ENCODE data around the gene ROPN1L.
"Not testable (repeated sequence)": the region's sequence is repeated elsewhere in the genome, so short reads cannot be mapped to it uniquely, and the experiment has no call there.

Gene ROPN1L

DNA sequence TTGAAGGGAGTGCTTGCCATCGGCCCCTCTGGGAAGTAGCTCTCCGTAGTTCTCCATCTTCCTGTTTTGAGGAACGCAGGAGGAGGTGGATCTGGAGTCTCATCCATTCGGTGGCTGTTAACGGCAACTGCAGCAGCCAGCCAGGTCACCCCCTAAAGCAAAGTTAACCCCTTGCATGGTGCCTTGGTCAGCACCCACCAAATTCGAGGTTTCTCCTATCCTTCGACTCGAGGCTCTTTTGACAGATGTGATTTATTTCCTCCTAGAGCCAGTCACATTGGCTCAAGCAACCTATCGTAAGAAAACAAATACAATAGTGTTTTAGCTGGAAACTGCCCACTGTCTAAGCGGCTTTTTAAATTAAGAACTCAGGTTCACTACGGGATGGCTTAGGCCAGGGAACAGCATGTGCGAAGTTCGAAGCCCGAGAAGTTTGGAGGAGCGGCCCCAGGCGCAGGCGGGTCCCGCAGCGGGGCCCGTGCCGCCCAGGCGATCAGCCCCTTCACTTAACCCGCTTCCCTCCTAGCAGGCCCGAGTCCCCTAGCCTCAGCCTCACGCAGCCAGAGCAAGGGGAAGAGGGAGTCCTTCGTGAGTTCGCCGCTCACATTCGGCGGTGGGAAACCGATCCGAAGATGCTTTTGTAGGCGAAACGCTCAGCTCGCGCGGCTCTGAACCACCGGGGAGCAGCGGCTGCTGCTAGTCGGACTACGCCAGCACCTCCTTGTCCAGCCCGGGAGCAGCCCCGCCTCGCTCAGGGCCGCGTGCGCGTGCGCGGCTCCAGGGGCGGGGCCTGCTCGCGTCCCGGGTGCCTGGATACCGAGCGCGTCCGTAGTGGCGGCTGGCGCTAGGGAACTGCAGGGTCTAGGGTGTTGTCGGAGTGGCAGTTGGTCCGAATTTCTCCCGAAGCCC lies at the start of gene ROPN1L:
ROPN1L (plus strand) TSS at position 797 of the 909 bp plus-strand sequence. CDS start 289 bp downstream, outside the sequence.
- DNase-seq = peak; percentile 77

DNA sequence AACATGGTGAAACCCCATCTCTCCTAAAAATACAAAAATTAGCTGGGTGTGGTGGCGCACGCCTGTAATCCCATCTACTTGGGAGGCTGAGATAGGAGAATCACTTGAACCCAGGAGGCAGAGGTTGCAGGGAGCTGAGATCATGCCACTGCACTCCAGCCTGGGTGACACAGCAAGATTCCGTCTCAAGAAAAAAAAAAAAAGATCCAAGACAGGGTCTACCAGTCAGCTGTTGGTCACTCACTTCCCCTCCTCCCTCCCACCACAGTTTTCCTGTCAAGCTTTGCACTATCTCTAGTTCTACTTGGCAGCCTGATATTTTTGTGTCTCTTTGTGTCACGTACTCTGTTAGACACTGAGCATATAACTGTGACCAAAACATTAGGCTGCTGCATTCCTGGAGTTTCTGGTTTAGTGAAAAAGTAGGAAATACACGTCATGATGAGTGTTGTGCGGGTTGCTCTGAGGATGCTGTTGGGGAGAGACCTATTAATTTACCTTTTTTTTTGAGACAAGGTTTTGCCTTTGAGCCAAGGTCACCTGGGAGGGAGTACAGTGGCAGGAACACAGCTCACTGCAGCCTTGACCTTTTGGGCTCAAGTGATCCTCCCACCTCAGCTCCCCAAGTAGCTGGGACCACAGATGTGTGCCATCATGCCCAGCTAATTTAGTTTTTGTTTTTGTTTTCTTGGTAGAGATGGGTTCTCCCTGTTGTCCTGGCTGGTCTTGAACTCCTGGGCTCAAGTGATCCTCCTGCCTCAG lies 48.9 kb upstream of the ROPN1L start:
- DNase-seq = not testable (repeated sequence)

DNA sequence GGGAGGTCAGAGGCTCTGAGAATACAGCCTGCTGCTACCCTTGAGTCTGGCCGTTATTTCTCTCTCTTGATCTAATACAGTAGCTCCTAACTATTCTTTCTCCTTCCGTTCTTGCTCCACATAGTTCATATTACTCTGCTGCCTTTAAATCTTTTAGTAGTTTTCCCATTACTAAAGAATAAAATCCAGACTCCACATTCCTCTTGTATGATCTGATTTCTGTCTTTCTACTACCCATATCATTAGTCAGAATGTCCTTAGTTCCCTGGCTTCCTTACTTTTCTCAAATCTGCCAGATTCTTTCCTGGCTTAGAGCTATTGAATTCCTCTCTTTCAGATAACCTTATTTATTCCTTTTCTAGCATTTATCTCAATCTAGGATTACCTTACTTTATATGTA lies 48.2 kb upstream of the ROPN1L start:
- DNase-seq = no peak

DNA sequence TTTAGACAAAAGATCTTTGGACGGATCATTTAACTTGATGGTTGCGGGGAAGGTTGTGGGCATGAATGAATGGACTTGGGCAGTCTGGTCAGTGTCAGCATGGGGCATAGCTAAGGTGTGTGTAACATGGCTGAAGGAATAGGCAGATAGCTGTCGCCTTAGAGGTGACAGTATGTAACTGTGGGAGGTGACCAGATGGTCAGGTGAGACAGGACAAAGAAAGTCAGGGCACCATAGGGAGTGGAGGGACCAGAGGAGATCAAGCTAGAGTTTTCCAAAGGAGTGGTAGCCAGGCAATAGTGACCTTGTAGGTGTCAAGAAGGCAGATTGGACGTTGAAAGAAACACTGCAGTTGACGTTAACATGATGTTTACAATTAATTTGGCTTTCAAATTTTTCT lies 45.1 kb upstream of the ROPN1L start:
- DNase-seq = no peak

DNA sequence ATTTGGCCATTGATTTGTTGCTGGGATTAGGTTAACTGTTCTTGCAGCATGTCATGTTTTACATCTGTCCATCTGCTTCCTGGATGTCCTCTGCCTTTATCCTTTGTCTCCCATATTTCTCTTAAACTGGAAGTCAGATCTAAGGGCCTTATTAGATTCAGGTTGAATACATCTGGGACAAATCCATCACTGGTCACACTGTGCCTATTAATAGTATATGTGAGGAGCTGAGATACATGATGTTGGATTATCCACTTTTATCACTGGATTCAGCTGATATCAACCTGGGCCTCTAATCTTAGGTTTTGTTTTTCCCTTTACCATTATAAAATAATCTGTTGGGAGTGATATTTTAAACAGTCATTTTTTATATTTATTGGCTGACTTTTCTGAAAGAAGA lies 41.8 kb upstream of the ROPN1L start:
- no peak for DNase-seq

DNA sequence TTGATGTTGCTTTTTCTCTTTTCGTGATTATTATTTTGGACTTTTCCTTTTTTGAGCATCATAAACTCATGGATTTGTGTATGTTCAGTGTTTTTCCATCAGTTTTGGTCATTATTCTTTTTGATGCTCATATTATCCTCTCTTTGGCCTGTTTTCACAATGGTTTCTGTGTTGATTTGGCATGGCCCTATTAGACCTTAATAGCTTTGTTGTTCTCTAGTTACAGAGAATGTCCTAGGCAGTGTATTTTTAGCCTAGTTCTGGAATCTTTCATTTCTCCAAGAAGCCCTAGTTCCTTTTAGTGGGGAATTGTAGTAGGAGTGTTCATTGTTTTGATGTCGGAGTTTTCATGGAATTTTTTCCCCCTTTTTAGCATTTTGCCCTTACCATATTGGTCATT lies 41.3 kb upstream of the ROPN1L start:
- DNase-seq = no peak

DNA sequence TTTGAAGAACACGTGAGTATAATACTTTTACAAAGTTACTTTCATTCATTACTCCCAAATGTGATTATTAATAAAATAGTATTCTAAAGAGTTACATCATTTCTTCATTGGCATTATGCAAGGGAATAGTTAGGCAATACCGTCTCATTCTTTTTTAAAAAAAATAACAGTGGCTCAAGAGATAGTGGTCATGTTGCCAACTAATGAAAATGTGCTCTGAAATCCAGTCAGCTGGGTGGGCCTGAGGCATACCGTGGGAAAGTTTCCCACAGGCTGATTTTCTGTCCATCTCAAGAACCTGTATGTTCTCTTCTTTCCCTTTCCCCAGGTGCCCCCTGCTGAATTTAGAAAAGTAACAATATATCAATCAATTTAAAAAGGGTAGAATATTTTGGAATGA lies 40.8 kb upstream of the ROPN1L start:
- no peak for DNase-seq

DNA sequence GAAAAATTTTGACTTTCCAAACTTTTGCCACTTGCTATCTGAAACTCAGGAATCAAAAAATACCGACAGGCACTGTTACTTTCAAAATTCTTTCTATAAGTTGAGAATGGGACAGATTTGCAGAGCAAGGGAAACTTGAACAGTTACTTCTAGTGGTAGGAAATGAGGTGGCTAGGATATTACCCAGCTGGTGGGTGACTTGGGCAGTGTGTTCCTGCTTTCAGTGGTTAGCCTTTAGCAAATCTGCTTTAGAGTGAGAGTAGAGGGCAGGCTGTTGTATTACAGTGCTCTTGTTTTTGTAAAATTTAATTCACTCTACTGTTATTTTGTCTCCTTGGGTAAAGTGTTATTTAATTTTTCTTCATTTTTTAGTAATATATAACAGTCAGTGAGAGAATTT lies 40.2 kb upstream of the ROPN1L start:
- DNase-seq = no peak

DNA sequence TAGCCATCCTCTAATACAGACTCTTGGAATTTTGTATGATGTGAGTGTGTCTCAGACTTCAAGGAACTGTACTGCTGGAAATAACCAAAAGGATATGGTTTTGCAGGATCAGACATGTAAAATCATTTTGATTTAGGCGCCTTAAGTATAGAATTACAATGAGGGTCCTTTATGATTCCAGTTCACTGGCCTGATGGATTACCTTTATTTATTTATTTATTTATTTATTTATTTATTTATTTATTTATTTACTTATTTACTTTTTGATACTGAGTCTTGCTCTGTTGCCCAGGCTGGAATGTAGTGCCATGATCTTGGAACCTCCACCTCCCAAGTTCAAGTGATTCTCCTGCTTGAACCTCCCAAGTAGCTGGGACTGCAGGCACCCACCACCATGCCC lies 37.9 kb upstream of the ROPN1L start:
- DNase-seq = no peak

DNA sequence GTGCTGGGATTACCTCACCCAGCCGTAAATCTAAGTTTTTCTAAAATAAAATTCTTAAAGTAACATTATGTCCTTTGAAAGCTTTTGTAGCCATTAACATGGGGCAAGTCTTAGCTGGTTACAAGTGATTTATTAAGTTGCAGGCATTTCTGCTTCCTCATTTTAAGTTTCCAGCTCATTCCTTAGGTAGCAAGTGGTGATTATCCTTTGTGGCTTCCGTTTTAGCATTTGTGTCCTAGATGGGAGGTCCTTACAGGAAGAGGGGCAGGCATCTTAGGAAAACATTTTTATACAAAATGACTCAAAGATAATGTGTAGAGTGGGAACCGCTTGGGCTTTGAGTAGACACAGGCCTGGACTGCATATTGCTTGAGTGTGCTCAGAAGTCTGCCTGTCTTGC lies 35.0 kb upstream of the ROPN1L start:
- no peak for DNase-seq

DNA sequence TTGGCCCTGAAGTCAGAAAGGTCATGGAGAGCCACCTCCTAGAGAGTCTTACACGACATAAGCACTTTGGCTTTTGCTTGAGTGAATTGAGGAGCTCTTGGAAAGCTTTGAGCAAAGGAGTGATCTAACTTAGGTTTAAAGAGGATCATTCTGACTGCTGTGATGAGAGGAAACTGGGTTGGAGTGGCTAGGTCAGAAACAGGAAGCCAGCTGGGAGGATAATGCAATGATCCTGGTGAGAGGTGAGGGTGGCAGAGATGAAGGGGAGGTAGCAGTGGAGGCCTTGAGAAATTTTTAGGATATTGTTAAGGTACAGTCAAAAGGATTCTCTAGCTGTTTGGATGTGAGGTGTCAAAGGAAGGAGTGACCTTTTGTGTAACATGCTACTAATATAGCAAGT lies 32.2 kb upstream of the ROPN1L start:
- DNase-seq = no peak

DNA sequence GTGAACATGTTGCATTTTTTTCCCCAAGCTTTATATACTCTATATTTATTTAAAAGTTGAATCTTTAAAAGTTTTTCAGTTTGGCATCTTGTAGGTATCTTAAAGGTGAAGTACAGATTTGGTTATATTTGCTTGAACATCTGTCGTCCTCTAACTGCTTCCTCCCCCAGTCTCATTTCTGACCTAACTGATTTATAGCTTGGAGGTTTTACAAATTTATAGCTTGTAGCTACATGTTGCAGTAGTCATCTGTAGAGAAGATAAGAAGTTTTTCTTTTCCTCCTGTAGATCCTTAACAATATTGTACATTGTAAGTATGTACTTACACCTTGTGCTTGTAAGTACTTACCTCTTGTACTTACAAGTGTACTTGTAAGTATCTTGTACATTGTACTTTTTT lies 31.0 kb upstream of the ROPN1L start:
- no peak for DNase-seq

DNA sequence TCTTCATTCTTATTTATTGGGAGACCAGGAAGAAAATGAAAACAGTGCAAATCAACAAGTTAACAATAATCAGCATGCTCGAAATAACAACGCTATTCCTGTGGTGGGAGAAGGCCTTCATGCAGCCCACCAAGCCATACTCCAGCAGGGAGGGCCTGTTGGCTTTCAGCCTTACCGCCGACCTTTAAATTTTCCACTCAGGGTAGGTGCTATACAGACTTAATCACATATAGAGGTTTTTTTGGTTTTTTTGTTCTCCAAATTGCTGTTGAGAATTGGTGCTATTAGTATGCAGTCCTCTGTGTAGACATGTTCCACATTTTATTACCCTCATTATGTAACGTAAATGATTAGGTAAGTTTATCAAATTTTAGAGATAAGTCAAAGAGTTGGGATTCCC lies 30.3 kb upstream of the ROPN1L start:
- DNase-seq = no peak

DNA sequence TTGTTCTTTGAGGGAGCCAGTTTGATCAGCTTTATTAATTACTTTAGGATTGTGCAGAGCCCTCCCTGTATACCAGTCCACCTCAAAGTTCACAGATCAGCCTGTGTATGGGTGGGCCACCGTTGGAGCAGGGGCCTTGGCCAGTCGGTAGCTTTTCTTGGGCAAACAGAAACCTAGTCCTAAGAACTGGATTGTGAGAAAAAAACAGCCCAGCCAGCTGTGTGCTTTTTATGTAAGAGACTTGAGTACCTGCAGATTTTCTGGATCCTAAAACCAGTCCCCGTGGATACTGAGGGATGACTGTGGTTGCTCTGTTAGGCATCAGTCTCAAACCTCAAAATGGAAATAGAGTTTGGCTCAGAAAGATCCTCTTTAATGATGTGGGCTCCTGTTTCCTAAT lies 24.8 kb upstream of the ROPN1L start:
- no peak for DNase-seq

DNA sequence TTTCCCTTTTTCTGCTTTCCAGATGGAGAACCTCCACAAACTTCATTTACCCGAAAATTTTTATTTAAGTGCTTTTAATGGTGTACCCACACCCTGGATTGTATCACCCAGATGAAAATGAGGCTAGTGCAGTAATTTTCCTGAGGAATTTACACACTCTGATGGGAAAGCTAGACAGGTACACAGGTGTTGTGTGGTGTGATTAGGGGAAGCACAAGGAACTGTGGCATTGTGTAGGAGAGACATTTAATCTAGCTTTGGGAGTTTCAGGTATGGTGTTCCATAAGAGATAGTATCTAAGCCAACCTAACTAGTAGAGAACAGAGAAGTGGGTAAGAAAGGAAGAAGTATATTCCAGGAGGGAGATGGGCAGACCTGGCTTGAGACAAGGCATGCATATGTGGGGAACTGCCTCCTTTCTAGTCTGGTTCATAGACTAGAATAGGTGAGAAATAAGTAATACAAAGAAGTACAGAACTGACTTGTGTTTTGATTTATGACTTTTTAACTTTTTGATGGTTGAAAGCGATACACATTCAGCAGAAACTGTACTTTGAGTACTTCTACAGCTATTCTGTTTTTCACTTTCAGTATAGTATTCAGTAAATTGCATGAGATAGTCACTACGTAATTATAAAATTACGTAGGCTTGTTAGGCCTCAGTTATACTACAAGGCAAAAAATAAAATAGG lies 22.9 kb upstream of the ROPN1L start:
- no peak for DNase-seq

DNA sequence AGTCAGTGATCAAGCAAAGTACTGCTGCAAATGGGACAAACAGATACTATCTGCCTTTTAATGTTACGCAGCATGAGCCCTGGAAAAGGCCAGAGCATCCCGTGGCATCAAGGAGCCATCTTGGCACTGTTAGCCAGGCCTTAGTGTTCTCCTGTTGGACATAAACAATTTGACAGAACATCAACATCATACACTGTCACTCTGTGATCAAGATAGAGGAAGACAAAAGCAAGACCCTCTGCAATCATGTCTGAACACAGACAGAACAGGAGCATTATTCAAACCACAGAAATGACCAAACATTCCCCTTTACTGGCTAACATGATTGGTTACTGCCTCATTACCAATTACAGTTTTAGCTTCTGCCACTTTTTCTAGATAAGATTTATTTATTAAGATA lies 21.2 kb upstream of the ROPN1L start:
- DNase-seq = no peak

DNA sequence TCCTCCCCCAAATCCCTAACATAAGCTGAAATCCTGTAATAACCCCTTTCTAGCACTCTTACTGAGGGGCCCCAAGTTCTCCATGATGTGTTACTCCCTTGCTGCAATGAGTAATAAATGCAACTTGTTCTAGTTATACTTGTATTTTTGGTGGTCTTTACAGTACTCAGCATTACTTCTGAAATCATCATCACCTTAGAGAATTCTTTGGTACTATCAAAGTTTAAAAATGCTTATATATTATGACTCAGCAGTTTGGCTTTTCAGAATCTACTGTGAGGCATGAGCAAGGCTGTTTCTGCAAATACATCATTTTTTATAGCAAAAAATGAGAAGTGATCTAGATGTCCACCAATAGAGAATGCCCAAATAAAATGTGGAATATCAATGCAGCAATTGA lies 20.7 kb upstream of the ROPN1L start:
- no peak for DNase-seq

DNA sequence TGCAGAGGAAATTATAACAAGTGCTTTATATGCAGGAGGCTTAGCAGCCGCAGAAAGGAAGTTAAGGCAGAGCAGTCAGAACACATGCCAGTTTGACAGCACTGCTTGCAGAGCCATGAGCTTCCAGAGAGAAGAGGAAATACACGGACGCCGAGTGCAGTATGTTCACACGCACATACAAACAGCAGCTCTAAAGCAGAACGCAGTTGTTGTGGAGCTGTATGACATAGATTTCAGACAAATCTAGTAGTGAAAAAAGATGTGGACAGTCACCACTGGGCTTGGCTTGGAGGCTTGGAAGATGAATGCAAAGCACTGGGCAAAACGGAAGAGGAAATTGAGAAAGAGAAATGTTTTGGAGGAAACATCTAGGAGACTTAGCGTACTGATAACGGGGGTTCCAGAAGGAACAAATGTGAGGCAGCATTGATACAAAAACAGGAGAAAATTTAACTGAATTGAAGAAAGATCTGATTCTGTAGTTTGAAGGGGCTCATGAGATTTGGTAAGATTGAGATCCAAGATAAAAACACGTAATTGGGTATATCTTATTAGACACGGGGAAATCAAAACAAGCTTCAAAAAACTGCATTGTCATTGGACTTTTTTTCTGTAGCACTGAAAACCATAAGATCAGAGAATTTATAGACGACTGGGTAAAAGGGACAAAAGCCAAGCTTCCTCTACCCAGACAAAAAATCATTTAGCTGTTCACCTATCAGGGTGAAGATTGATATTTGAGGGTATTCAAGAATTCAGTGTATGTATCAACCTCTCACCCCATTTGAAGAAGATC lies 19.6 kb upstream of the ROPN1L start:
- no peak for DNase-seq

DNA sequence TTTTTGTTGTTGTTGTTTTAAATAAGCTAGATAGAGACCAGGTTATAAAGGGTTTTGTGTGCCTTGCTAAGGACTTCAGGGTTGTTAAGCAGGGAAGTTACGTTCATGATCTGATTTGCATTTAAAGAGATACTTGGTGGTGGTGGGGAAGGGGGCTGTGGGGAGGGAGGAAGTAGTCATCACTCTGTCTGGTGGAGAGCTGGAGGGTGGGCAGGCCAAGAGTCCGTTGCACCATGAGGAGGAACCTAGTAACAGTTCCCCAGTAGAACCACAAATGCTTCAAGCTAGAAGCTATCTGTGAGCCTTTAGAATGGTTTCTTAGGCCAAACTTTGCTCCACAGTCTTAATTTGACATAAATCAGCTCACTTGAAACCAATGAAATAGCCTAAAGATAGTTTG lies 18.7 kb upstream of the ROPN1L start:
- DNase-seq = no peak

DNA sequence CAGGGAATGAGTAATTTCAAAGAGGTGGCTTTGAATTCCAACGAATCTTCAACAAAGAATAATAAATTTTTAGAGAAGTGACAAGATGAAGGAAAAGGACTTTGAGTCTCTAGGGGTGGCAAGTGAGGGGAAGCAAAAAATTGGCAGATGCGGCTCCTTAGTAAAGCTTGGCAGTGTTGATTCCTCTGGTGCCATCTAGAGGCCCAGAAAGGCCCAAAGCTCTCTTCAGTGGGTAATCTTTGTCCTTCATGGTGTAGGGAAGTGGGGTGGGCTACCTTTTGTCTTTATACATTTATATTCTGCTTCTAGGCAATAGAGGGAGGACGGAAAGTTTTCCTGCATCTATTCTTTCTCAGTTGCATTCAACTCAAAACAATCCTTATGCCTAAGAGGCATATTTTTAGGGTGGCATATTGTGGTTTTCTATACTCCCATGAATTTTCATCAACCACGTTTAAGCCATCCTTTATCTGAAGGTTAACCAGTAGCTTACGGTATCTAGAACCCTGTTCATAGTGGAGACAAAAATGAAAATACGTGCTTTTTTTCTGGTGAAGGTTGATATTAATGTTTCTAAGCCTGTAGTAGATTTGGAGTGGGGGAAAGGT lies 17.5 kb upstream of the ROPN1L start:
- no peak for DNase-seq

DNA sequence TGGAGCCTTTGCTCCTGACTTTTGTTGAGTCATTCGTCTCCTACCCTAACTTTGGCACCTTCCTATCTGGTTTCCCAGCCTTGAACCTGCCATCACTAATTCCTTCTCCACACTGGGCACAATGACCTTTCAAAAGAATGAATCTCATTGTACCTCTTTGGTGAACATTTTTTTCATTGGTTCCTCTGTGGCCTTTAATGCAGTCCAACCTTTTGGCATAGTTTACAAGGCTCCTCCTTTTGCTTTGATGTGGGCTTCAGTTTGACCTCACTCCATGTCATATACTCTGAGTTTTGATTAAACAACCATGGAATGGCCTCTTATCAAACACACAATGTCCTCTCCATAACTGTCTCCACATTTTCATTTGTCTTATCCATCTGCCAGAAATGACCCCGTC lies 14.5 kb upstream of the ROPN1L start:
- no peak for DNase-seq

DNA sequence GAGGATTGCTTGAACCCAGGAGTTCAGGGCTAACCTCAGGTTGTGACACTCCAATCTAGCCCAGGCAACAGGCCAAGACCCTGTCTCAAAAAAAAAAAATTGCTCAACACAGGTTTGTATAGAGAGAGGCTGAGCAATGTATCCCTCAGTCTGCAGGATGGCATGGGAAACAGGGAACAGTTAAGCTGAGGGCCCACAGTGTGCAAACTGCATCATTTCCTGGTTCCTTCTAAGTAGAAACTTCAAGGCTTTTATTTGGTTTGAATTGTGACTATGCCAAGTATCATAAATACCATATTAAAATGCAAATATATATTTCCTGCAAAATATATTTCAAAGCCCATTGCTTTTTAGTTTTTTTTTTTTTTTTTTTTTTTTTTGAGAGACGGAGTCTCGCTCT lies 13.7 kb upstream of the ROPN1L start:
- no peak for DNase-seq
